Stimulated activated CD4-positive, alpha-beta T cell treated with anti-CD3 and anti-CD28 coated beads, TNF-alpha, amount 100 ng/mL, for 48 hours (primary cell): ENCODE results near the gene RAB8B.

Source experiments
- DNase-seq, 3 donors: peaks; one replicate each; pipeline ENCODE4 v3.0.0-alpha.2; 2020; ENCODE audit warnings: low read depth in 3 of 3

Gene RAB8B

GRCh38 chr15:63313825-63314224 is 124.4 kb downstream of the RAB8B start:
- no peak for DNase-seq

DNA sequence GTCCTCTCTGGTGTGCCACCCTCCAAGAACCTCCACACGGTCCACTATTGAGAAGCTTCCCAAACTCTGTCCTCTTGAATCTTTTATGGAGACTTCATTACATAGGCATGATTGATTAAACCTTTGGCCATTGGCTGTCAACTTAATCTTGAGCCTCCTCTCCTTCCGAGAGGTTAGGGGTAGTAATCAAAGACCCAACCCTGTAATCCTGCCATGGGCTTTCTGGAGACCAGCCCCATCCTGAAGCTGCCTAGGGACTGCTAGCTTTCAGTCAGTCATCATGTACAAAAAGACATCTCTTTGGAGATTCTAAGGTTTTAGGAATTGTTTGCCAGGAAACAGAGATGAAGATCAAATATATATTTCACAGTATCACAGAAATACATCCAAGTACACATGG is 125.0 kb downstream of the RAB8B start:
- DNase-seq, result no peak
